Upper lobe of left lung (tissue), 4 donors: Measurements from ENCODE around the gene SLC6A19.

Experiments
- CTCF ChIP-seq, 6 experiments: fragments of 450-650 bp in 4 of 6; fragments of 200-600 bp in 2 of 6; sonication (generic) in 2 of 6; IDR thresholded peaks; one replicate each; pipeline ENCODE4 v1.5.1; 2016 to 2019; ENCODE audit warnings: antibody characterized with exemption in 6 of 6
- EP300 ChIP-seq, 4 donors: sonication (generic); formaldehyde crosslinking; IDR thresholded peaks; one replicate each; pipeline ENCODE4 v1.5.1; 2017; ENCODE audit warnings: antibody characterized with exemption in 4 of 4, control low read depth in 2 of 4
- POLR2A ChIP-seq, 4 donors: fragments of 450-650 bp; IDR thresholded peaks; one replicate each; pipeline ENCODE4 v1.5.1; 2016 to 2017; ENCODE audit warnings: antibody characterized with exemption in 4 of 4, mild to moderate bottlenecking in 2 of 4
- POLR2AphosphoS5 ChIP-seq, 2 donors: sonication (generic); formaldehyde crosslinking; IDR thresholded peaks; one replicate each; pipeline ENCODE4 v1.5.1; 2017; ENCODE audit warnings: antibody characterized with exemption in 2 of 2

GRCh38 chr5:1214936-1215220 lies 13.5 kb downstream of the SLC6A19 start:
- TF ChIP-seq CTCF (IDR thresholded peaks at IDR 0.05) (no peak), POLR2A (IDR thresholded peaks at IDR 0.05) (no peak), EP300 (IDR thresholded peaks at IDR 0.05) (no peak), POLR2AphosphoS5 (IDR thresholded peaks at IDR 0.05) (no peak)
